ENCODE measurements around the gene HOXD10. TPM values are rescaled to one million over a fixed set of nuclear protein-coding genes. Genes with fewer than 3 reads are reported as not detected.
A peak's percentile ranks its signal among the peaks of the same experiment; 100 is the strongest.

Gene HOXD10
- total RNA-seq, 1 donor = not detected

DNA sequence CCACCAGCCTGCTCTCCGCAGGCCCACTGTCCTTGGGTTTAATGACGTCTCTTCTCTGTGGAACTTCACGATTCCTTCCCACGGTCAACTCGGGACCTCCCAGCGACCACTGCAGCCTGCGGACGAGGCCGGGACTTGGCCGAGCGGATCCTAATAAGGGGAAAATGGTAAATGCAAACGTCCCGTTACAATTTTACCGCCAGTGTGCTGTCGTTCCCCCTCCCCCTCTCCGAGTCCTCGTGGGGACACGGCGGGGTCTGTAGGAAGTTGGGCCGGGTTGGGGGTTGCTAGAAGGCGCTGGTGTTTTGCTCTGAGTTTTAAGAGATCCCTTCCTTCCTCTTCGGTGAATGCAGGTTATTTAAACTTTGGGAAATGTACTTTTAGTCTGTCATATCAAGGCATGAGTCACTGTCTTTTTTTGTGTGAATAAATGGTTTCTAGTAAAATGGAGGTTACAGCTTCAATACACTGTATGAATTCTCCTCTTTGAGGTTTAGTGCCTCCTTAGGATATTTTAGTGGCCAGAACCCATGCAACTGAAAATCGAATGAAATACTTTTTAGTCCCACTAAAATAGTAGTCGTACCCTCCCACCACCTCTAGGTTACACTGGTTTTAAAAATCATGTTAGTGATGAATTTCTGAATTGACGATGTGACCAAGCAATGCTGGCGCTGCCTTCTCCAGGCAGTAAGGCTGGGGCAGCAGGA lies 7.2 kb upstream of the HOXD10 start:
- Histone ChIP-seq H3K27ac (ENCODE audit: low read depth, low read length) (no peak overlapping the region), H3K4me3 (ENCODE audit: insufficient read depth, low read length) (no peak overlapping the region), H2AFZ (ENCODE audit: low read length) (no peak overlapping the region), H4K20me1 (ENCODE audit: insufficient read depth, low read length) (no peaks in the 10 kb centered on the region), H3K36me3 (ENCODE audit: insufficient read depth, low read length) (no peaks in the 10 kb centered on the region), H3K79me2 (ENCODE audit: insufficient read depth, low read length) (no peaks in the 10 kb centered on the region), H3K4me2 (ENCODE audit: insufficient read depth, low read length) (no peak overlapping the region), H3K4me1 (ENCODE audit: insufficient read depth, low read length) (no peaks in the 10 kb centered on the region), H3K27me3 (ENCODE audit: insufficient read depth, low read length) (peaks cover 91% of the 10 kb centered on the region), H3K9me3 (ENCODE audit: low read depth, low read length) (no peaks in the 10 kb centered on the region)
- peak; percentile 80 for DNase-seq (ENCODE audit: insufficient read length, low spot score, missing footprints)
- TF ChIP-seq, protein P1, sequence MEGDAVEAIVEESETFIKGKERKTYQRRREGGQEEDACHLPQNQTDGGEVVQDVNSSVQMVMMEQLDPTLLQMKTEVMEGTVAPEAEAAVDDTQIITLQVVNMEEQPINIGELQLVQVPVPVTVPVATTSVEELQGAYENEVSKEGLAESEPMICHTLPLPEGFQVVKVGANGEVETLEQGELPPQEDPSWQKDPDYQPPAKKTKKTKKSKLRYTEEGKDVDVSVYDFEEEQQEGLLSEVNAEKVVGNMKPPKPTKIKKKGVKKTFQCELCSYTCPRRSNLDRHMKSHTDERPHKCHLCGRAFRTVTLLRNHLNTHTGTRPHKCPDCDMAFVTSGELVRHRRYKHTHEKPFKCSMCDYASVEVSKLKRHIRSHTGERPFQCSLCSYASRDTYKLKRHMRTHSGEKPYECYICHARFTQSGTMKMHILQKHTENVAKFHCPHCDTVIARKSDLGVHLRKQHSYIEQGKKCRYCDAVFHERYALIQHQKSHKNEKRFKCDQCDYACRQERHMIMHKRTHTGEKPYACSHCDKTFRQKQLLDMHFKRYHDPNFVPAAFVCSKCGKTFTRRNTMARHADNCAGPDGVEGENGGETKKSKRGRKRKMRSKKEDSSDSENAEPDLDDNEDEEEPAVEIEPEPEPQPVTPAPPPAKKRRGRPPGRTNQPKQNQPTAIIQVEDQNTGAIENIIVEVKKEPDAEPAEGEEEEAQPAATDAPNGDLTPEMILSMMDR (IDR thresholded peaks at IDR 0.05; ENCODE audit: extremely low read depth, low read depth, low read length) = no peak

DNA sequence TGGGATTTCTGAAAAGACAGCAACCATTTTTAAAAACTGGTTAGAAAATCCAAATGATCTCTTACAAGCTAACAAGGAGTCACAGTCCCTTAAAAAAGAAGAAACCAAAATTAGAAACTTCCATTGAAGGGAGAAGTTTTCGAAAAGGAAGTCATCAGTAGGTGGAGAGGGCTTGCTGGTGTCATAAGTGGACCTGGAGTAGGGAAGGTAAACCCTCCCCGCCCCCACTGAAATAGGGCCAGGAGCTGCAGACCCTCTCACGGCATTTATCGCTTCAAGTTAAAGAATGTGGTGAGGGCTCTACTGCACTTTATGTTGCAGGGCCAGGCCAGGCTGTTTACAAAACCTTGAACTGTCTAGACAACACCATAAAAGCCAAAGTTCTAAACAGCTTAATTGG lies 6.6 kb upstream of the HOXD10 start:
- no peak for DNase-seq (ENCODE audit: insufficient read length, low spot score, missing footprints)
- H3K79me2 ChIP-seq (ENCODE audit: insufficient read depth, low read length) = no peaks in the 10 kb centered on the region
- TF ChIP-seq, protein P1 (IDR thresholded peaks at IDR 0.05; ENCODE audit: extremely low read depth, low read depth, low read length) = no peak

DNA sequence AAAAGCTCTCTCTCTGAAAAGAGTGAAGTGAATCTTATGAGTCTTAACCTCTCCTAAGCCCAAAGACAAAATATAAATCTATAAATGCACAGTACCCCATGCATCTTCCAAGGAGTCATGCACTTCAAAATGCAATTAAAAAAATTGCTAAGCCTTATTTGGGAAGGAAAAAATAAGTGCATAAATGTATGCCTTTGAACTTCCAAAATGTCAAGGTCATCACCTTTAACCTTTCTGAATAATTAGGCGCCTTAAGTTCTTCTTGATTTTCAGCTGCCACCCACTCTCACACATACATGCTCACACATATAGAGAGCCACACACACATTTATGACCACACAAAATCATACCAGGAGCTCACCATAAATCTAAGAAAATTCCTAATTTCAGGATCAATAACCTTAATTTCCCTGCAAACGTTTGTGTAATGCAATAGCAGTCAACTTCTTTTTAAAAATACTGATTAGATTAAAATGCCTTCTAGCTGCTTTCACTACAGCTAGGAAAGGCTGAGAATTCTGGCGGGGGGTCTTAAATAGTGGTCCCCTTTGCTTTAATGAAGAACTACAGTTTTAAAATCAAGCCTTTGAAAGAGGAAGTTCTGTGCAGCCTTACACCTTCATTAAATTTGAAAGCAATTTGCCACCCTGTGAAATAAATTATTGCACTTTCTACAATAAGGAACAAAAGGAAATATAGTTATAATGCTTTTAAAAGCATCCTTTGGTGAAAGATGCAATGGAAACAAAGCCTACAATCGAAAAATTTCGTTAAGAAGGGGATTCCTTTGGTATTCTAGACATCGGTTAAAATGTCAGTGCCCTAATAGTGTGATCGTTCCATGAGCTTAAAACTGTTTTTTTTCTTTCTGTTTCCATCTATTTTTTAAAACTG lies 5.9 kb upstream of the HOXD10 start:
- no peaks in the 10 kb centered on the region for H4K20me1 ChIP-seq (ENCODE audit: insufficient read depth, low read length)
- no peak overlapping the region for H3K27ac ChIP-seq (ENCODE audit: low read depth, low read length)
- H3K36me3 ChIP-seq (ENCODE audit: insufficient read depth, low read length) = no peaks in the 10 kb centered on the region
- H3K4me3 ChIP-seq (ENCODE audit: insufficient read depth, low read length) = no peak overlapping the region
- H3K9me3 ChIP-seq (ENCODE audit: low read depth, low read length) = no peaks in the 10 kb centered on the region
- H2AFZ ChIP-seq (ENCODE audit: low read length) = no peak overlapping the region
- H3K4me1 ChIP-seq (ENCODE audit: insufficient read depth, low read length) = no peaks in the 10 kb centered on the region
- DNase-seq (ENCODE audit: insufficient read length, low spot score, missing footprints) = no peak
- H3K79me2 ChIP-seq (ENCODE audit: insufficient read depth, low read length) = no peaks in the 10 kb centered on the region
- peaks cover 91% of the 10 kb centered on the region for H3K27me3 ChIP-seq (ENCODE audit: insufficient read depth, low read length)
- no peak overlapping the region for H3K4me2 ChIP-seq (ENCODE audit: insufficient read depth, low read length)
- TF ChIP-seq, protein P1 (IDR thresholded peaks at IDR 0.05; ENCODE audit: extremely low read depth, low read depth, low read length) = no peak

More for the DNA sequence above, 6.6 kb upstream of the HOXD10 start:
- Histone ChIP-seq H3K36me3 (ENCODE audit: insufficient read depth, low read length) (no peaks in the 10 kb centered on the region), H3K27ac (ENCODE audit: low read depth, low read length) (no peak overlapping the region), H3K9me3 (ENCODE audit: low read depth, low read length) (no peaks in the 10 kb centered on the region), H3K4me1 (ENCODE audit: insufficient read depth, low read length) (no peaks in the 10 kb centered on the region), H3K4me3 (ENCODE audit: insufficient read depth, low read length) (no peak overlapping the region), H2AFZ (ENCODE audit: low read length) (no peak overlapping the region), H4K20me1 (ENCODE audit: insufficient read depth, low read length) (no peaks in the 10 kb centered on the region), H3K4me2 (ENCODE audit: insufficient read depth, low read length) (no peak overlapping the region), H3K27me3 (ENCODE audit: insufficient read depth, low read length) (peaks cover 91% of the 10 kb centered on the region)

DNA sequence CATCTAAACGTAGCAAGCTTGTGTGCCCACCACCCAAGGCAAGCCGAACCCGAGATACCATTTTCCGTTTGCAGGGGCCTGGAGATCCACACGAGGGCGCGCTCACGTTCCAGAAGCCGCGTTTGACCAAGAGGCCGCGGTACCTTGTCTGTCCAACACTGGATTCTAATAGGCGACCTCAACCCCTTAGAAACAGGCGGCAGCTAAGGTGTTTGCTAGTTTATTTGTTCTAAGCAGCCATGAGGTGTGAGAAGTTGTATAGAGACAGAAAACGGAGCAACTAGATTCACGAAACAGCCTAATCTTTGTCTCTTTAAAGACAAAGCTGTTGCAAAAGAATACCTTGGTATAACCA lies 5.3 kb upstream of the HOXD10 start:
- no peak overlapping the region for H2AFZ ChIP-seq (ENCODE audit: low read length)
- DNase-seq (ENCODE audit: insufficient read length, low spot score, missing footprints) = peak; percentile 96

More for the DNA sequence above, 5.3 kb upstream of the HOXD10 start:
- no peaks in the 10 kb centered on the region for H4K20me1 ChIP-seq (ENCODE audit: insufficient read depth, low read length)
- no peaks in the 10 kb centered on the region for H3K36me3 ChIP-seq (ENCODE audit: insufficient read depth, low read length)
- H3K27ac ChIP-seq (ENCODE audit: low read depth, low read length) = no peak overlapping the region
- H3K4me3 ChIP-seq (ENCODE audit: insufficient read depth, low read length) = no peak overlapping the region
- H3K4me2 ChIP-seq (ENCODE audit: insufficient read depth, low read length) = no peak overlapping the region
- TF ChIP-seq, protein P1 (IDR thresholded peaks at IDR 0.05; ENCODE audit: extremely low read depth, low read depth, low read length) = peak; percentile 85
- H3K4me1 ChIP-seq (ENCODE audit: insufficient read depth, low read length) = no peaks in the 10 kb centered on the region
- no peaks in the 10 kb centered on the region for H3K79me2 ChIP-seq (ENCODE audit: insufficient read depth, low read length)
- no peaks in the 10 kb centered on the region for H3K9me3 ChIP-seq (ENCODE audit: low read depth, low read length)
- H3K27me3 ChIP-seq (ENCODE audit: insufficient read depth, low read length) = peaks cover 91% of the 10 kb centered on the region

Data from osteoblast (primary cell).